Measurements from ENCODE around the gene FAF1.

Gene FAF1

GRCh38 chr1:50681931-50682330 lies 278.1 kb downstream of the FAF1 start:
- DNase-seq: no peak

GRCh38 chr1:50667710-50668356 lies 292.2 kb downstream of the FAF1 start:
- no peak for DNase-seq

GRCh38 chr1:50667272-50667671 lies 292.8 kb downstream of the FAF1 start:
- DNase-seq: no peak

- no peak for DNase-seq
Observed at GRCh38 chr1:50666849-50667248, 293.2 kb downstream of the FAF1 start.

GRCh38 chr1:50665413-50665812 lies 294.7 kb downstream of the FAF1 start:
- DNase-seq: no peak

- no peak for DNase-seq
Observed at GRCh38 chr1:50661626-50662025, 298.4 kb downstream of the FAF1 start.

GRCh38 chr1:50659107-50659662 lies 300.9 kb downstream of the FAF1 start:
- no peak for DNase-seq

- no peak for DNase-seq
Observed at GRCh38 chr1:50658459-50659076, 301.5 kb downstream of the FAF1 start.

GRCh38 chr1:50656931-50657330 lies 303.1 kb downstream of the FAF1 start:
- DNase-seq: no peak

GRCh38 chr1:50651476-50652263 lies 308.4 kb downstream of the FAF1 start:
- no peak for DNase-seq

GRCh38 chr1:50646526-50646925 lies 313.5 kb downstream of the FAF1 start:
- DNase-seq: no peak

- DNase-seq: no peak
Observed at GRCh38 chr1:50645139-50645538, 314.9 kb downstream of the FAF1 start.

- no peak for DNase-seq
Observed at GRCh38 chr1:50644447-50645105, 315.5 kb downstream of the FAF1 start.

GRCh38 chr1:50637460-50637859 lies 322.6 kb downstream of the FAF1 start:
- DNase-seq: no peak

GRCh38 chr1:50634251-50634650 lies 325.8 kb downstream of the FAF1 start:
- DNase-seq: no peak

- no peak for DNase-seq
Observed at GRCh38 chr1:50633465-50633864, 326.6 kb downstream of the FAF1 start.

GRCh38 chr1:50631161-50631560 lies 328.9 kb downstream of the FAF1 start:
- DNase-seq: no peak

- DNase-seq: no peak
Observed at GRCh38 chr1:50622259-50622658, 337.8 kb downstream of the FAF1 start.

- no peak for DNase-seq
Observed at GRCh38 chr1:50620680-50621329, 339.3 kb downstream of the FAF1 start.

- no peak for DNase-seq
Observed at GRCh38 chr1:50615036-50615750, 344.9 kb downstream of the FAF1 start.

GRCh38 chr1:50611675-50612074 lies 348.4 kb downstream of the FAF1 start:
- DNase-seq: no peak

GRCh38 chr1:50610563-50610962 lies 349.5 kb downstream of the FAF1 start:
- DNase-seq: no peak

Data from activated CD8-positive, alpha-beta memory T cell treated with anti-CD3 and anti-CD28 coated beads, Interleukin-2, amount 50 U/mL, for 4 hours (primary cell).